ENCODE measurements around the gene ANKRD44.

Gene ANKRD44

GRCh38 chr2:196944570-196944969 is 366.0 kb downstream of the ANKRD44 start:
- FAIRE-seq: no peak

- FAIRE-seq: no peak
Measured at GRCh38 chr2:196941398-196942078, 369.0 kb downstream of the ANKRD44 start.

GRCh38 chr2:196939371-196939770 is 371.2 kb downstream of the ANKRD44 start:
- FAIRE-seq: no peak
